Left lung (tissue), 10 donors: Measurements from ENCODE around the gene AP4M1. TPM values are rescaled to one million over a fixed set of nuclear protein-coding genes. Genes with fewer than 3 reads are reported as not detected.
A peak's percentile ranks its signal among the peaks of the same experiment; 100 is the strongest.
"Not testable (repeated sequence)": the region's sequence is repeated elsewhere in the genome, so short reads cannot be mapped to it uniquely, and the experiment has no call there.

ENCODE experiments used
- ATAC-seq: fragments of 200-7000 bp; cut with Tn5 transposase; one replicate; pipeline ENCODE4 v1.9.1; 2020; ENCODE audit warnings: moderate library complexity
- DNase-seq, 4 donors: peaks; one replicate each; pipeline ENCODE4 v3.0.0-alpha.2; 2013 to 2020
- H3K27ac ChIP-seq, 2 donors: fragments of 200-600 bp; sonication (generic) in 1 of 2; one replicate each; pipeline versions ENCODE4 v1.5.0 to v1.8.0; 2020 to 2021
- H3K27me3 ChIP-seq, 2 donors: fragments of 200-600 bp; sonication (generic) in 1 of 2; one replicate each; pipeline versions ENCODE4 v1.5.0 to v1.8.0; 2020 to 2021
- H3K36me3 ChIP-seq, 2 donors: fragments of 200-600 bp; sonication (generic) in 1 of 2; one replicate each; pipeline versions ENCODE4 v1.5.0 to v1.8.0; 2020 to 2021
- H3K4me1 ChIP-seq, 2 donors: fragments of 200-600 bp; one replicate each; pipeline ENCODE4 v1.8.0; 2021
- H3K4me3 ChIP-seq, 2 donors: fragments of 200-600 bp; sonication (generic) in 1 of 2; one replicate each; pipeline versions ENCODE4 v1.5.0 to v1.8.0; 2020 to 2021; ENCODE audit warnings: mild to moderate bottlenecking in 1 of 2
- H3K9me3 ChIP-seq, 2 donors: fragments of 200-600 bp; sonication (generic) in 1 of 2; one replicate each; pipeline versions ENCODE4 v1.5.0 to v1.8.0; 2020 to 2021
- intact Hi-C, 2 donors: fragments of 100-400 bp; cut with DNase I; formaldehyde crosslinking; loops; one replicate each; pipeline versions ENCODE4 v1.11.2 to v1.14.2; 2022
- polyA plus RNA-seq, 6 donors: library from polyadenylated mRNA; unstranded; fragments of 120-200 nt; gene quantifications; one replicate each; pipeline ENCODE4 v1.2.1, GENCODE V29; 2013; ENCODE audit not compliant: insufficient read length in 6 of 6
- total RNA-seq, 2 donors: library from RNA; stranded (reverse); fragmentation: NEBNext Ultra II Directional; extraction: Animal tissue kit (Norgen Biotek cat#: 25700); gene quantifications; one replicate each; pipeline ENCODE4 v1.2.1, GENCODE V29; 2021
- TF ChIP-seq, protein P1 (sequence below), 2 donors: fragments of 200-600 bp; sonication (generic) in 1 of 2; IDR thresholded peaks; one replicate each; pipeline versions ENCODE4 v1.5.0 to v1.8.0; 2021; ENCODE audit warnings: antibody characterized with exemption in 2 of 2
- donor health status: DM: no; HTN: yes; CAD: no.
- donor health status: DM: no; HTN: no; CAD: no.

AP4M1 gene
- total and polyA plus RNA-seq, 8 donors: 16.7 to 40.2 (median 37.5) TPM

DNA sequence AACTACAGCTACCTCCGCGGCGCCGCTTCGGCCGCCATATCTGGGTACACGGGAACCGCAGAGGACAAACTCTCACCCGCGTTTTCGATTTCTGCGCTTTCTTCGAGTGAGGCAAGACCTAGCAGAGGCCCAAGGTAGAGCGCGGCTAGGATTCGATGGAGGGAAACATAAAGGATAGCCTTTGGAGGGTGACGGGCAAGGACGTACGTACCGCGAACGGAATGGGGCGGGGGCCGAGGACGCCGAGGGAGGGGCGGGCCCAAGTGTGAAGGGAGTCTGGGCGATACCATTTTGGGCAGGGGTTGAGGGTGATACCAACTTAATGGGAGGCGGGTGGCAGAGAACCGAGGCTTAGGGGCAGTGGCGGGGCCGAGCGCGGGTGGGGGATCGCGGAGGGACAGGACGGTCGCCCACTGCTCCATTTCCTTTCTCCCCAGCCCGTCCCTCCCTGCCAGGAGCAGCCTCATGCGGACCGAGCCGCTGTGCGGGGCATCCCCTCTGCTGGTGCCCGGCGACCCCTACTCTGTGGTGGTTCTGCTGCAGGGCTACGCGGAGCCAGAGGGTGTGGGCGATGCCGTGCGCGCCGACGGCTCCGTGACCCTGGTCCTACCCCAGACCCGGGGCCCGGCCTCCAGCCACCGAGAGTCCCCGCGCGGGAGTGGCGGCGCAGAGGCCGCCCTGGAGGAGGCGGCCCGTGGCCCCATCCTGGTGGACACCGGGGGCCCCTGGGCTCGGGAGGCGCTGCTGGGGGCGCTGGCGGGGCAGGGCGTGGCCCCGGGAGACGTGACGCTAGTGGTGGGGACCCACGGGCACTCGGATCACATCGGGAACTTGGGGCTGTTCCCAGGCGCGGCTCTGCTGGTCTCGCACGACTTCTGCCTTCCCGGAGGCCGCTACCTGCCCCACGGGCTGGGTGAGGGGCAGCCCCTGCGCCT lies 25.8 kb downstream of the AP4M1 start, which contains the start of gene MBLAC1:
MBLAC1 (plus strand) TSS at position 37 of the 935 bp plus-strand sequence; CDS start at position 466, 429 bp downstream.
- H3K27ac ChIP-seq: peak within 1 kb of the TSS; percentile 96 to 97
- ATAC-seq (peak; percentile 96), DNase-seq (peak; percentile 91 to 95 (median 92))
- TF ChIP-seq, protein P1, sequence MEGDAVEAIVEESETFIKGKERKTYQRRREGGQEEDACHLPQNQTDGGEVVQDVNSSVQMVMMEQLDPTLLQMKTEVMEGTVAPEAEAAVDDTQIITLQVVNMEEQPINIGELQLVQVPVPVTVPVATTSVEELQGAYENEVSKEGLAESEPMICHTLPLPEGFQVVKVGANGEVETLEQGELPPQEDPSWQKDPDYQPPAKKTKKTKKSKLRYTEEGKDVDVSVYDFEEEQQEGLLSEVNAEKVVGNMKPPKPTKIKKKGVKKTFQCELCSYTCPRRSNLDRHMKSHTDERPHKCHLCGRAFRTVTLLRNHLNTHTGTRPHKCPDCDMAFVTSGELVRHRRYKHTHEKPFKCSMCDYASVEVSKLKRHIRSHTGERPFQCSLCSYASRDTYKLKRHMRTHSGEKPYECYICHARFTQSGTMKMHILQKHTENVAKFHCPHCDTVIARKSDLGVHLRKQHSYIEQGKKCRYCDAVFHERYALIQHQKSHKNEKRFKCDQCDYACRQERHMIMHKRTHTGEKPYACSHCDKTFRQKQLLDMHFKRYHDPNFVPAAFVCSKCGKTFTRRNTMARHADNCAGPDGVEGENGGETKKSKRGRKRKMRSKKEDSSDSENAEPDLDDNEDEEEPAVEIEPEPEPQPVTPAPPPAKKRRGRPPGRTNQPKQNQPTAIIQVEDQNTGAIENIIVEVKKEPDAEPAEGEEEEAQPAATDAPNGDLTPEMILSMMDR (IDR thresholded peaks at IDR 0.05): no peak
- H3K9me3 ChIP-seq: no peaks in the 10 kb centered on the region
- intact Hi-C loops: no loop called here
- peak within 1 kb of the TSS; percentile 93 to 96 for H3K4me3 ChIP-seq
- no peaks in the 10 kb centered on the region for H3K27me3 ChIP-seq
- H3K36me3 ChIP-seq: no peaks in the 10 kb centered on the region
- H3K4me1 ChIP-seq: peaks cover 5 to 39% of the 10 kb centered on the region in 2 donors

DNA sequence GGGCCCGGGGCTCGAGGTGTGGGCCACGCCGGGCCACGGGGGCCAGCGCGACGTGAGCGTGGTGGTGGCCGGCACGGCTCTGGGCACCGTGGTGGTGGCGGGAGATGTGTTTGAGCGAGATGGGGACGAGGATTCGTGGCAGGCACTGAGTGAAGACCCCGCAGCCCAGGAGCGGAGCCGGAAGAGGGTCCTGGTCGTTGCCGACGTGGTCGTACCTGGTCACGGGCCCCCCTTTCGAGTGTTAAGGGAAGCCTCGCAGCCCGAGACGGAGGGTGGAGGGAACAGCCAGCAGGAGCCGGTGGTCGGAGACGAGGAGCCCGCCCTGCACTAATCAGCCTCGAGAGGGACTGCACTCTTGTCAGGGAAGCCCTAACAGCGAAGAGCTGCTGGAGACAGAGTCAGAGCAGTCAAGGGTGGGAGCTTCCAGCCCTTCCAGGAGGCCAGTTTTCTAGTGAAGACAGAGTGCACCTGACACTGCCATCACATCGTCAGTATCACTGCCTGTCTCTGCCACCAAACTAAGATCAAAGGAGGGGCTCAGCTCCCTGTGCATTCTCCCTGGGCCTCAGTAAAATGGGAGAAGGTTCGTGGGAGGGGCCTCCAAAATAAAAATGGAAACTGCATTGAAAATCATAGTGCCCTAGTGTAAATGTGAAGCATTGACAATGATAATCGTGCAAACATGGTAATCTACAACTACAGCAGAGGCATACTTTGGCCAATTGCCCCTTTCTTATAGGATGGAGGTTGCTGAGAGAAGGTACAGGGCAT lies 26.6 kb downstream of the AP4M1 start:
- Histone ChIP-seq H3K27me3 (no peaks in the 10 kb centered on the region), H3K9me3 (no peaks in the 10 kb centered on the region), H3K4me1 (peaks cover 5 to 39% of the 10 kb centered on the region in 2 donors), H3K36me3 (no peaks in the 10 kb centered on the region), H3K27ac (peak overlapping the region; percentile 96 to 97), H3K4me3 (peak overlapping the region; percentile 93 to 96)
- TF ChIP-seq, protein P1 (IDR thresholded peaks at IDR 0.05): no peak
- intact Hi-C loops: no loop called here
- DNase-seq (peak in 2 of 4 donors; percentile 18 to 39), ATAC-seq (peak; percentile 0)

DNA sequence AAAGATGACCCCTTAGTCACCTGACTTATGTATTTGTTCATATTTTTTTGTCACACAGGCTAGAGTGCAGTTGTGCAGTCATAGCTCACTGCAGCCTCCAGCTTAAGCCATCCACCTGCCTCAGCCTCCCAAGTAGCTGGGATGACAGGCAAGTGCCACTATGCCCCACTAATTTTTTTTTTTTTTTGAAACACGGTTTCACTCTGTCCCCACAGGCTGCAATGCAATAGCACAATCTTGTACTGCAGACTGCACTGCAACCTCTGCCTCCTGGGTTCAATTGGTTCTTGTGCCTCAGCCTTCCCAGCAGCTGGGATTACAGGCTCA lies 27.2 kb downstream of the AP4M1 start:
- H3K9me3 ChIP-seq: no peaks in the 10 kb centered on the region
- no peak overlapping the region for H3K4me3 ChIP-seq
- intact Hi-C loops: no loop called here
- no peaks in the 10 kb centered on the region for H3K36me3 ChIP-seq
- H3K27ac ChIP-seq: no peak overlapping the region
- TF ChIP-seq, protein P1 (IDR thresholded peaks at IDR 0.05): no peak
- H3K27me3 ChIP-seq: no peaks in the 10 kb centered on the region
- no peak for DNase-seq
- ATAC-seq: no peak
- H3K4me1 ChIP-seq: peaks cover 5 to 39% of the 10 kb centered on the region in 2 donors

DNA sequence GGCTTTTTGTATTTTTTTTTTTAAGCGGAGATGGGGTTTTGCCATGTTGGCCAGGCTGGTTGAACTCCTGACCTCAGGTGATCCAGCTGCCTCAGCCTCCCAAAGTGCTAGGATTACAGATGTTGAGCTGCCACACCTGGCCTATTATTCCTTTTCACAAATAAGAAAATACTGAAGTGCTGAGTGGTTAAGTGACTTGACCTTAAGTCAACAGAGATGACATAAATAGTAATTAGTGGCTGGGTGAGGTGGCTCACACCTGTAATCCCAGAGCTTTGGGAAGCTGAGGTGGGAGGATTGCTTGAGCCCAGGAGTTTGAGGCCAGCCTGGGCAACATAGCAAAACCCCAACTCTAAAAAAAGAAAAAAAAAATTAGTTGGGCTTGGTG lies 28.8 kb downstream of the AP4M1 start:
- peaks cover 5 to 30% of the 10 kb centered on the region in 2 donors for H3K4me1 ChIP-seq
- not testable (repeated sequence) for H3K27ac ChIP-seq, ATAC-seq

DNA sequence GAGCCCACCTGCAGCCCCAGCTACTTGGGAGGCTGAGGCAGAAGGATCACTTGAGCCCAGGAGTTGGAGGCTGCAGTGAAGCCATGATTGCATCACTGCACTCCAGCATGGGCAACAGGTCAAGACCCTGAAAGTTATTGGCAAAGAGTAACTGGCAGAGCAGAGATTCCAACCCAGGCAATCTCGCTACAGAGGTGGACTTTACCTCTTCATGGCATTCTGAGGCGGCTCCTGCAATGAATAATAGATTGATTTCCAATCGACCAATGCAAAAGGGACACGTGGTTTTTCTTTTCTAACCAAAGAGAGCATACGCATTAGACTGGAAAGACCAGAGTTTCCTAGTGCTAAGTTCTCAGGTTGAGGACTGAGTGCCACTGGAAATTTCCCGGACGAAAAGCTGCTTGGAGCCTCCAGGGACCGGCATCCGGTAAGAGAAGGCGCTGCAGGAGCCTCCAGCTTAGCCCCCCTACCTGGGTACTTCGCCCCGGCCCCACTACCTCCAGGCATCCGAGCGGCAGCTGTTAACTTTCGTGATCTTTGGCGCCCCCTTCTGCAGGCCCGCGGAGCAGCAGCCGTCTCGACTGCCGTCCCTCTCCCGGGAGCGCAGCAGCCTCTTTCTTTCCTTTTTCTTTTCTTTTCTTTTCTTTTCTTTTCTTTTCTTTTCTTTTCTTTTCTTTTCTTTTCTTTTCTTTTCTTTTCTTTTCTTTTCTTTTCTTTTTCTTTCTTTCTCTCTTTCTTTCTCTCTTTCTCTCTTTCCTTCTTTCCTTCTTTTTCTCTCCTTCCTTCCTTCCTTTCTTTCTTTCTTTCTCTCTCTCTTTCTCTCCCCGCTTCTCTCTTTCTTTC lies 29.4 kb downstream of the AP4M1 start:
- H3K4me3 ChIP-seq: no peak overlapping the region
- H3K27me3 ChIP-seq: no peaks in the 10 kb centered on the region
- no peaks in the 10 kb centered on the region for H3K36me3 ChIP-seq
- intact Hi-C loops: no loop called here
- no peaks in the 10 kb centered on the region for H3K9me3 ChIP-seq
- TF ChIP-seq, protein P1 (IDR thresholded peaks at IDR 0.05): peak; percentile 87 to 94
- DNase-seq: peak; percentile 53 to 94 (median 76)
- no peak overlapping the region for H3K27ac ChIP-seq
- H3K4me1 ChIP-seq: peaks cover 5 to 24% of the 10 kb centered on the region in 2 donors
- ATAC-seq: peak; percentile 32

More for the DNA sequence above, 28.8 kb downstream of the AP4M1 start:
- H3K36me3 ChIP-seq, DNase-seq, intact Hi-C loops, H3K4me3 ChIP-seq, H3K27me3 ChIP-seq, H3K9me3 ChIP-seq: not testable (repeated sequence)
